Activated CD8-positive, alpha-beta memory T cell treated with anti-CD3 and anti-CD28 coated beads for 4 hours (primary cell): ENCODE data around the gene BIRC7.

Source experiments
- DNase-seq, 2 donors: peaks; one replicate each; pipeline ENCODE4 v3.0.0-alpha.2; 2020; ENCODE audit warnings: low read depth in 2 of 2

BIRC7 gene, protein sequence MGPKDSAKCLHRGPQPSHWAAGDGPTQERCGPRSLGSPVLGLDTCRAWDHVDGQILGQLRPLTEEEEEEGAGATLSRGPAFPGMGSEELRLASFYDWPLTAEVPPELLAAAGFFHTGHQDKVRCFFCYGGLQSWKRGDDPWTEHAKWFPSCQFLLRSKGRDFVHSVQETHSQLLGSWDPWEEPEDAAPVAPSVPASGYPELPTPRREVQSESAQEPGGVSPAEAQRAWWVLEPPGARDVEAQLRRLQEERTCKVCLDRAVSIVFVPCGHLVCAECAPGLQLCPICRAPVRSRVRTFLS

DNA sequence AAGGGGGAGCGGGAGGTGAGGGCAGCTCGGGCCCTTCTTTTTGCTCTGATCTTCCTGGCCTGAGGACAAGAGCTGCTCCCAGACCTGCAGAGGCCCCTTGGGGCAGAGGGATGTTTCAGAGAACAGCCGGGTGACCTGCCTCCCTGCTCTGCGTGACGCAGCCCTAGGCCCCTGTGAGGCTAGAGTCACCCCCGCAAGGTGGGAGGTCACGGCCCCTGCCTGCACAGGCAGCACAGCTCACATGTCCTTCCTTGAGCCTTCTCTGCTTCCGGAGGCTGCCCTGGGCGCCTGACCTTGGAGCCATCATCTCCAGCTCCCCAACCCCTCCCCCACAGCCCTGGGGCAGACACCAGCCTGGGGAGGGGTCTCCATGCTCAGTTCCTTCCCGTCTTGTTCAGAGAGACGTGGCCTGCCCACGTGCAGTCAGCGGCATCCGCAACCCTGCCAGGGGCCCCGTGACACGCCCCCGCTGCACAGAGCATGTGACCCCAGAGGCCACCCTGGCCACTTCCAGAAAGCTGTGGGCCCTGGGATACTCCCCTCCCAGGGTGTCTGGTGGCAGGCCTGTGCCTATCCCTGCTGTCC lies at the start of gene BIRC7:
BIRC7 (plus strand) TSS at position 507 of the 585 bp plus-strand sequence. CDS start 192 bp downstream, outside the sequence.
- DNase-seq = no peak

DNA sequence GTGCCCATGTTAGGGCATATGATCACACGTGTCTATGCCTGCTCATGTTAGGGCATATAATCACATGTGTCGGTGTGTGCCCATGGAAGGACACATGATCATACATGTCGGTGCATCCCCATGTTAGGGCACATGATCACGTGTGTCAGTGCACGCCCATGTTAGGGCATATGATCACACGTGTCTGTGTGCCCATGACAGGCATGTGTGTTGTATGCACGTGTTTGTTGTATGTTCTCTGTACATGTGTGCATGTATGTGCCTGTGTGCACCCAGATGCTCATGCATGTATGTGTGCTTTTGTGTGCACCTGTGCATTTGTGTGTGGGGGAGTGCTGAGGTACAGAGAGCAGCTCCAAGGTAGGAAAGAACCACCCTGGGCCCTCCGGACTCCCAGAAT lies 49.6 kb upstream of the BIRC7 start:
- DNase-seq = no peak

DNA sequence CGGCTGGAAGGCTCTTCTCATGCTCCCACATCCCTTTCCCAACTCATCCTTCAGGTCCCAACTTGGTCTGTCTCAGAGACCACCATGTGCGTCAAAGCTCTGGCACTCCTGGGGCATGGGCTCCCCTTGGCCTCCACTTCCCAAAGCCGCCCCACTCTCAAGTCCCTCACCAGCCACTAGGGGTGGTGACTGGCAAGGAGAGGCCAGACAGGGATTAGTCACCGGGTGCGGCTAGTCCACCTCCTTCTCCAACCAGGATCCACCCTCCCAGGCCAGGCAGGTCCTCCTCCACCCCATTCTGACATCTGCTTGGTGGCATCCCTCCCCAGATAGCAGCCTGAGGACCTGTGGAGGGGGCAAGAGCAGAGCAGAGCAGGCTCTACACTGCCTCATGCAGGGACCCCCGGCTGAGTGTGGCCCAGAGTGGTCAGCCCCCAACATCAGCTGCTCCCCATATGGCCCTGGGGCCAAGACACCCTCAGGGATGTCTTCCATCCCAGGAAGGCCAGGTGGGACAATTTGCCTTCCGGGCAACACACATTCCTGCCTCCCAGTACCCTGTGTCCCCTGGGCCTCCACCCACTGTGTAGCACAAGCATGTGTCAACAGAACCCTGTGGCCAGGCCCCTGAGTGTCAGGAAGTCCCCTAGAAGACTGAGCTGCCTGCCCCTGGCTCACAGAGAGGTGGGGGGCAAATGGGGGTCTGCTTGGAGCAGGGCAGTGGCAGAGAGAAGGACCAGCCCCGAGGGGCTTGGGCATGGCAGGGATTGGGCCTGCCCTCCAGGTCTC lies 49.0 kb upstream of the BIRC7 start:
- DNase-seq = no peak

DNA sequence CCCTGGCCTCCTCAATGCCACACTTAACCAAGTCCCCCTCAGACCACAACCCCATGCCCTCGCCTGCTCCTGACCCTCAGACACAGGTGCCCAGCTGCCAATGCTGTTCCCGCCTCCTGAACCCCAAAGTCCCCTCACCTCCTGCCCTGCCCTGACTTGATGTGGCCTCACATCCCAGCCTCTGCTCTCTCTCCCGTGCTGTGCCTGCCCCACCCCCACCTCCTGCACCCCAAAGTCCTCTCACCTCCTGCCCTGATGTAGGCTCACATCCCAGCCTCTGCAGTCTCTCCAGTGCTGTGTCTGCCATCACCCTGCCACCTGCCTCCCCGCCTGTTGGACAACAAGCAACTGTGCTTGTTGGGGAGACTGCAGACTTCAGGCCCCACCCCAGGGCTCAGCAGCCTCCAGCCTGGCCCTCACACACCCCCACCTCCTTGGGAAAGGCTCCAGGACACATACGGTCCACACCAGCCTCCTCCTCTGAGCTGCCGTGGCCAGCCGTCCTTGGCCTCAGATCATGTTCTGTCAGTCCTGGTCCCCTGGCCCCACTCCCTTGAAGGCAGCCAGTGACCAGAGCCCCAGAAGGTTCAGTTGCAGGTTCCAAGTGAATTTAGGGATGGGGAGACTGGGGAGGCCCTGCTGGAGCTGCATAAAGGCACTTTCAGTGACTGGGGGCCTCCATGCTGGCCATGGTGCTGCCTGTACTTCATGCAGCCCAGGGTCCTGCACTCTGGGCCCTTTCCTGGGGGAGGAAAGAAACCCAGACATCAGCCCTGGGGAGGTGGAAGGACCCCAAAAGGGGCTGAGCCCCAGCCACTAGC lies 48.2 kb upstream of the BIRC7 start:
- DNase-seq = no peak

DNA sequence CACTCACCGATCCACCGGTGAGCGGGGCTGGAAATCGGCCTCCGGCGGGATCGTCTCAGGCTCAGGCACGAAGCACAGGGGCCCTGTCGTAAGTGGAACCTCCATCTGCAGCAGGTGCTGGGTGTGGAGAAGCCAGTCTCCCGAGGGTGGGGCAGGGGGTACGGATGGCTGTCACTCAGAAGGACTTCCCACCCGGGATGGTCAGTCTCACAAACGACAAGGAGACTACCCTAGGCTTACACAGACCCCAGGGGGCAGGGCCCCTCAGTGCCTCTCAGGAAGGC lies 47.6 kb upstream of the BIRC7 start:
- DNase-seq = no peak

DNA sequence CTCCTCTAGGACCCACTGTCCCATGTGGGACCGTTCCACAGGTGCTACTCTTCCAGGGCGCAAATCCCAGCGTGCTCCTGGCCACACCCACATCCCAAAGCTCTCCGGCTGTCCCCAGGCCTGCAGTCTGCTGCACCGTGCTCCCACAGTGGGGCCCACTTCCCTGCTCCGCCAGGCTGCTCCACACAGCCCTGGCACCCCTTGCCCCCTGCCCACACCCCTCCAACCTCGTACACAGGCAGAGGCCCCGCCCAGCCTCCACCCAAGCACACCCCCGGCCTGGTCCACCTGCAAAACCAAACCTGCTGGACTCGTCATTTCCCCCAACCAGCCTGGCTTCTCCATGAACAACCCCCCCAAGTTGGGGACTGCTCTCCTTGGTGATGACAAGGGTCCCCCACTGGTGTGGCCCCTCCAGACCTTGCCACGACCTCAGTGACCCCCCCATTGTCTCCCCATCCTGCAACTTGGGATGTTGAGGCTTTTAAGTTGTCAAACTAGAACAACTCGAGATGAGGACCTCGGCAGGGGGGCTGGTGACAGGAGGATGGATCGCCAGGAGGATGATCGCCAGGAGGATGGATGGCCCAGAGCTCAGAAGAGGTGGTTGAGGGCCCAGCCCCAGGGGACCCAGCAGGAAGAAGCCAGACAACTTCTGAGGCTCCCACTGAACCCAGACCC lies 46.9 kb upstream of the BIRC7 start:
- DNase-seq = no peak

DNA sequence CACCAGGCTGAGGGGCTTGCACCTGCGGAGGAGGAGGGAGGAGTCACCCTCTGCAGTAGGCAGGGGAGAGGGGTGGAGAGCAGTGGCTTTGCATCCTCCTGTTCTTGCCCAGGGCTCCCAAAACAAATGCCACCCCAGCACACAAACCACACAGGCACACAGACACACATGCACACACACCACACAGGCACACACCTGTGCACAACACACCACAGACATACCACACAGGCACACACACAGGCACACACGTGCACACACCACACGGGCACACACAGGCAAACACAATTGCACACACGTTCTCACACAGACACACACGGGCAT lies 46.4 kb upstream of the BIRC7 start:
- DNase-seq = no peak

DNA sequence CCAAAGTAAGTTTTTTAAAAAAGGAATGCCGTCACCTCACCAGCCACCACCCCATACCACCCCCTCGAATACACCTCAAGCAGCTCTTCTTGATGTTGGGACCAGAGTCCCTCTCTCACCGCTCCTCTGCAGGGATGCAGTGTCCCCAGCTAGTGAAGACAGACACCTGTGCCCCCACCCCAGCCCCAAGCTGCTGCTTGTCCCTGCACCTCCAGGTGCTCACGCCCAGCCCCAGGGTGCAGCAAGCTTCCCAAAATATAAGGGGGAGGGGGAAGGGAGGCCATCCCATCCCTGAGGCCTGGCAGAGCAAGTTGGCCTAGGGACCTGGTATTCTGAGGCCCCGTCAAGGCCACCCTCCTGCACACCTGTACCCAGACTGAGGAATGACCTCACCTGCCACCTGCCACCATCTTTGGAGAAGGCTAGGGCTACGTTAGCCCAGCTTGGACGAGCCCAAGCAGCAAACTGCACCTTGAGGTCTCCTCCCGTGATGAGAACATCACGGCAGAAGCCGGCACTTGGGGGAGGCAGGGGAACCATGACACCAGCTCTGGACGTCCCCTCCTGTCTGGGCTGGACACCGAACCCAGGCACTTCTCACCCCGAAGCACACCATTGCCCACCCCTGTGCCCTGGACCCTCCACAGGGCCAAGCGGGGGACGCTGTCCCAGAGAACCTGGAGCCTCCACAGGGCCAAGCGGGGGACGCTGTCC lies 45.7 kb upstream of the BIRC7 start:
- no peak for DNase-seq

DNA sequence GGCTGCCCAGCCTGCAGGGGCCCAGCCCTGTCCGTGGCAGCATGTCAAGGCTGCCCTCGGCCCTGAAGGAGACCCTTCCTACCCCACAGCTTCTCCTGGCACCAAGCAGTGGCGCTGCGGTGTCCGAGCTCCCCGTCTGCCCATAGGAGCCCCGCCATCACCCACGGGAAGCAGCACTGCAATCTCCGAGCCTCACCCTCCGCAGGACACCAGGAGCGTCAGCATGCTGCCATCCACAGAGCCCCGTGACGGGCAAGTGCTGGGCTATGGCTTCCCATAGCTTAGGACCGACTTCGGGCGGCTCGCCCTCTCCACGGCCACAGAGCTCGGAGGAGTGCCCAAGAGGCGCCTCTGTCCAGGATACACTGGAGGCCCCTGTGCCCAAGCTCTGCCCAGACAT lies 44.9 kb upstream of the BIRC7 start:
- DNase-seq = no peak

DNA sequence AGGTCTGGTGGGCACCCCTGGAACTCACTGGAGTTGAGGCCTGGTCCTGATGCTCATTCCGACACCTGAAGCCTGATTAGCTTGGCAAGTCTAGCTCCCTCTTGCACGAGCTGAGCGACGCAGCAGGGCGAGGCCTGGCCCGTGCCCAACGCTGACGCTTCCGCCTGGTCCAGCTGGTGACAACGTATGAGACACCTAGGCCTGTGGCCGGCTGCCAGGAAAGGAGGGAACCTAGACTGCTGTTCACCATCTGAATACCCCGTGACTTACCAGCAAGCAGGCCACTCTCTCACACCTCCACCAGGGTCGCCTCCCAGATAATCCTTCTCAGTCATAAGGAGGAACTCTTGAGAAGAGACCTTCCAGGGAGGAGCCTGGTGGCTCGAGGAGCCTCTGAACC lies 44.3 kb upstream of the BIRC7 start:
- no peak for DNase-seq

DNA sequence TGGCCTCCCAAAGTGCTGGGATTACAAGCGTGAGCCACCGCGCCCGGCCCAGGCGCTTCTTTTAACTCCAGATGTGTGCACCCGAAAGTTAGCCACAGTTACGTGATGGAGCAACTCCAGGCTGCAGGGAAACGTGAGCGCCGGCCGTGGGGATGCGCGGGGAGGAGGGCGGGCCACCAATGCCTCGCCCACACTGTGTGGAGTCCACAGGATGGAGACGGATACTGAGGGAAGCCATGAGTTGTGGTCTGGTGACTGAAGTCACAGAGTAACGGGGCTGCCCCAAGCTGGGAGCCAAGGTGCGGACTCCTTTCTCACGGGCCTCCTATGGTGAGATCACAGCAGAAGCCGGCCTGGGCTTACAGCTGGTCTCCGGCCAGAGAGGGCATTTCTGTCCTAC lies 43.0 kb upstream of the BIRC7 start:
- DNase-seq = no peak

DNA sequence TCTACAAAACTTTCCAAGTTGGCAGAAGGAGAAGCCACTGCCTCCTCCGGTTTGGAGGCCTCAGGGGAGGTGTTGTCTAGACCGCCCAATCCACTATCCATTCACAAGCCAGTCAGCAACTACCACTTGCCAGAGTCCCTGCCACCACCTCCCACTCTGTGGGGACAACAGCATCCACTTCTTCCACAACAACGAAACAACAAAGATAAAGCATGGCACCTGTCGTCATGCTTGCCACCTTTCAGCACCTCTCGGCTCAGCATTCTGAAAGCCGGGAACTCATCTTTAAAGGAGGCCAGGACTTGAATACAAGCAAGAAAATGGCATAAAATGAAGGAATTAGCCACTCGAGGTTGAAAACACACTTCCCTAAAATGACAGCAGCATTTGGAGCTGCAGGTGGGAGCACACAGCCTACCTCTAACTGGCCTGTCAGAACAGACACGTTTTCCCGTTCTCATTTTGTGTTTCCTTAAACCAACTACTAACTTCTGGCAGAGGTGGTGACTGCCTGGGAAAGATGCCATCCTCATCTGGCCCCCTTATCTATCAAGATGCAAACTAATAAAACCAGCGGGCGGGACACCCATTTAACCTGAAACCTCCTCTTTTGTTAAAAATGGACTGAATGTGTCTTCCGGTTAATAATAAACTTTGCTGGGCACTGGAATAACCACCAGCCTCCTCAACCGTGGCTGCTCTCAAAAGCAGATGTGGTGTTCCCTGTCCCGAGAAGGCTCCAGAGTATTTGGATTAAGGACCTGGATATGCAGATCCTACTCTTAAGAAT lies 41.5 kb upstream of the BIRC7 start:
- no peak for DNase-seq

DNA sequence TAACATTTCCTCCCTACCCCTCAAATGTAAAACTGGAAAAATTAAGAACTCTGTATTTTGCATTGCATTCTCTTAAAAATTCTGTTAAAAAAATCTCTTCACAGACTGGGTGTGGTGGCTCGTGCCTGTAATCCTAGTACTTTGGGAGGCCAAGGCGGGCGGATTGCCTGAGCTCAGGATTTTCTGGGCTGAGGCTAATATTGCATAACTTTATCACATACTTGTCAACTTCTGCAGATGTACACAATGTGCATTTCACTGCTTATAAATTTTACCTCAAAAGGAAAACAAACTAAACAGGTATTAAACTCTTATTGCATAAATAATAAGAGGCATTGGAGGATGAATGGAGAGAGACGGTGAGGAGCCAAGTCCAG lies 40.9 kb upstream of the BIRC7 start:
- DNase-seq = no peak

DNA sequence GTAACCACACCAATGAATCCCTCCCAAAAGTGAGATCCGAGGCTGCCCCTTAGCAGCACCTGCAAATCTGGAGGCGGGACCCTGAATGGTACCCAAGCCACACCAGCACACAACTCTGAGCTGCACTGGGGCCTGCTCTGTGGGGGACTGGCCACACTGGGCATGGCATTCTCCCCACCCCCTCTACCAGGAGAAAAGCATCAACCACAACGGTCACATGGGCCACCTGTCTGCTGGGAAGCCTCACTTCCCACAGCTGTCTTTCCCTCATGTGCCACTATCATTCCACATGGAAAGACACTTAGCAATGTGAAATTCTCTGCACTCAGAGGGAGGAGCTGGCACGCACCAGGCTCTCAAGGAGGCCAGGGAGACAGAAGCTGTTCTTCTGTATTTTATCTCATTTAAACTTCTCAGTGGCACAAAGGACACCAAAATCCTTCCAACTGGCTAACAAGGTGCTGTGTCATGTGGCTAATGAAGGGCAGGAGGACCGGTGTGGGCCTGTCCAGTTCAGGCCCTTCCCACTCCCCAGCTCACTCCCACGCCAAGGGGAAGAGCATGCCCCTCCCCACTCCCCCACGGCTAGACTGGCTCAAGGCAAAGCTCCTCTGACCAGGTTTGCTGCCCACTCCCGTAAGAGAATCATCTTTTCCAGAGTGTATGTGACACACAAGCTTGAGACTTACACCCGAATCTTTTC lies 38.8 kb upstream of the BIRC7 start:
- no peak for DNase-seq

DNA sequence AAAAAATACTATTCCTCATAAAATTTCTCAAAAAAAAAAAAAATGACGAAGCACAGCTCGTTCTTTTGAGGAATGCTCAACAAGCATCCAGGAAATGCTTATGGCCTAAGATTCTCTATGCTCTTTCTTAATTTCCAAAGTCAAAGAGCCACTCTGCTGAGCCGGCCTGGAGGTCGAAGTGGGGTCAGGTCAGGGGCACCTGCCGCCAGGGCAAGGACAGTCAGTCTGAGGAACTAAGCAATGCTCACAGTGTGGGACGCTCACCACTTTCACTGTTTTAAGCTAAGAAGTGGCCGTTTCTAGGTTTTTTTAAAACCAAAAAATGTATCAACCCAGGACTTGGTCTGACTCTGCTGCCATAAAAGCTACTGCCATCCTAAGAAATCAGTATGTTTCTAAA lies 37.1 kb upstream of the BIRC7 start:
- no peak for DNase-seq

DNA sequence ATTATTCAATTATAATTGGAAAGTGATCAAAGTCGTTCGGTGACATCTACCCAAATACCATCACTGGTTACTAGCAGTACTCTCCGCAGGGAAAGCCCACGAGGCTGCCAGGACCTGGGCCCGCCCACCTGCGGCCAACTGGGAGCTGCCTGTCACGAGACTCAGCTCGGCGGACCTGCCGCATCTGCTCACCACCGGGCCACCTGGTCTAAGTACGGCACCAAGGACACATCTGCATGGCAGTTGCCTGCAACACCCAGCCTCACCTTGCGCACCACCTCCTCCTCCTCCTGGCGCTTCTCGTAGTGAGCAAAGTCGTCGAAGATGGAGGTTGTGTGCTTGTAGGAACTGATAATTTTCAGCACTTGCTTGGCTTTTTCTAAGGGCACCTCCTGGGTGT lies 33.7 kb upstream of the BIRC7 start:
- DNase-seq = no peak

DNA sequence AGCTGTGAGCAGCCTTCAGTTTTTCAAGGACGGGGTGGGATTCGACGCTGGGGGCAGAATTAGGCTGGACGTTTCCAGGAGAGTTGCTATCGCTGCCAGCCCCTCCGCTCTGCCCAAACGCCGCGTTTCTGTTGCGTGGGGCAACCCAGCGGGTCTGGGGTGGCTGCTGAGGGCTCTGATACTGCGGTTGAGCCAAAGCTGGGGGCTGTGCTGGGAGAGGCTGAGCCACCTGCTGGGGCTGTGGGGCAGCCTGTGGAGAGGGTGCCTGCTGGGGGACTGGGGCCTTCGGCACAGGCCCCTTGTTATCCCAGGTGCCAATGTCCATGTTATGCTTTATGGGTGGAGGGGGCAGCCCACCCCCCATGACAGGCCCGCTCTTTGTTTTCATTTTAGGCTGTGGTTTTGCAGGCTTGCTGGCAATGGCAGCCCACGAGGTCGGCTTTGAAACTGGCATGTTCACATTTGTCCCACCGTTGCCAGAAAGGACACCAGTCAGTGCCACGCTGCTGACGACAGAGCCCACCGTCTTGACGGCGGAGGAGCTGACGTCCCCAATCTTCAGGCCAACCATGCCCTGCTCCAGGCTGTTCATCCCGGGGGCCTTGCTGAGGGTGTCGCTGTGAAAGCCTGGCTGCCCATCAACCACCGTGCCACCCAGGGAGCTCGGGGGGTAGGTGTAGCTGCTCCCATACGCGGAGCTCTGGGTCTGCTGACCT lies 32.7 kb upstream of the BIRC7 start:
- no peak for DNase-seq

DNA sequence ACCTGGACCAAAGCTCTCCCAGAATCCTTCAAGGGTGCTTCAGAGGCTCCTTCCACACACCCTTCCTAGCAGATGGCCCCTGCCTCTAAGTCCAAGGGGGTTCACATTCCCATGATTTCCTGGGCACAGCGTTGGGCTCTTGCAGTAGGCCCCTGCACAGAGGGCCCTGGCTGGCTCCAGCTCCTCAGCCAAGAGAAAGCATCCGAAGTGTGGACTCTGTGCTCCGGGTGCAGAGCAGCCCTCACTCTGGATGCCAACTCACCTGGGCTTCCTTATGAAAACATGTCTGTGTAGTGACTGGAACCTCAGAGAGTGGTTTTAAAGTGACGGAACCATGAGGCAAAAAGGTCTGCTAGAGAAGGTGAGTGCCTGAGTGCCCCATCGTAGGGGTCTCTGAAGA lies 31.3 kb upstream of the BIRC7 start:
- DNase-seq = no peak

DNA sequence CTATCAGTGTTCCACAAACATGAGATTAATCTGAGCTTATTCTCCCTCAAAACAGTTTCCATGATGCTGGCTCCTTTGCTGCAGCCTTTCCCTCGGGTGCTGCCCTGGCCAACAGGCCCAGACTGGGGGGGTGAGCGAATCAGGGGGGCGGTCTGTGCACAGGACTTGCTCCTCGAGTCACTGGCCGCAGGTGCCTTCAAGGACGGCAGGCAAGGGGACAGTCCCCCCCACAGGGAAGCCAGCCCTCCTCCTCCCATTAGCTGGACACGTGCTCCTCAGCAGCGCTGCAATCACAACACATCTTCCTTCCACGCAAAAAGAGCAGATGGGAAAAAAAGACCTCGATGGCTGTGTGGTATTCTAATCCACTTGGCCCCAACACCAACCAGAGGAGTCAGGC lies 29.8 kb upstream of the BIRC7 start:
- DNase-seq = no peak
